ENCODE results near the gene NARS2. TPM values are rescaled to one million over a fixed set of nuclear protein-coding genes. Genes with fewer than 3 reads are reported as not detected.

NARS2 gene
- total RNA-seq, 4 donors from 2014 or later: 6.4 to 15.1 (median 10.4) TPM

DNA sequence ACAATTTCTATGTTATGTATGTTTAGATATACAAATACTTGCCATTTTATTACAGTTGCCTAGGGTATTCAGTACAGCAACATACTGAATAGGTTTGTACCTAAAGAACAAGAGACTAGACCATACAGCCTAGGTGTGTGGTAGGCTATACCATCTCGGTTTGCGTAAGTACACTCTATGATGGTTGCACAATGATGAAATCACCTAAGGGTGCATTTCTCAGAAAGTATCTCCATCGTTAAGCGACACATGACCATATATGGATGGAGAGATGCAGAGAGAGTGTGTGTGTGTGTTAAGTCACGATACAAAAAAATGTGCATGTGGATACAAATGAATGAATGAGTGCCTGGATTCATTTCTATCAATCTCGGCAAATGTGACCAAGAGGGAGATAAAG, 37.7 kb downstream of the NARS2 start:
- in situ Hi-C loops (cut with MboI; ENCODE audit: low pct_ligation_motif_present in 1 of 4, low pct_unique_long_range_greater_than_20kb in 1 of 4, low sequenced_read_pairs in 3 of 4): no loop called here
- intact Hi-C loops (cut with DNase I; ENCODE audit: low total_unique reads): no loop called here

GRCh38 chr11:78535920-78536319, 38.7 kb downstream of the NARS2 start:
- intact Hi-C loops (cut with DNase I; ENCODE audit: low total_unique reads) (no loop called here), in situ Hi-C loops (cut with MboI; ENCODE audit: low pct_ligation_motif_present in 1 of 4, low pct_unique_long_range_greater_than_20kb in 1 of 4, low sequenced_read_pairs in 3 of 4) (no loop called here)
- Histone ChIP-seq H3K4me1 (peaks cover 2 to 8% (median 6%) of the 10 kb centered on the region in 4 donors), H3K27me3 (no peaks in the 10 kb centered on the region), H3K9me3 (no peaks in the 10 kb centered on the region), H3K4me3 (no peak overlapping the region), H3K27ac (no peak overlapping the region), H3K36me3 (no peaks in the 10 kb centered on the region)
- 88 to 94% methylated on average over 2 of the region's 2 CpGs for WGBS, 2 donors (ENCODE audit: low coverage in 1 of 2)
- TF ChIP-seq POLR2AphosphoS5 (IDR thresholded peaks at IDR 0.05): no peak
- no peak for TF ChIP-seq POLR2A (IDR thresholded peaks at IDR 0.05)
- TF ChIP-seq CTCF (IDR thresholded peaks at IDR 0.05): no peak
- no peak for TF ChIP-seq EP300 (IDR thresholded peaks at IDR 0.05; ENCODE audit: low read depth)
- no peak for DNase-seq

More for the DNA sequence above, 37.7 kb downstream of the NARS2 start:
- peaks cover 2 to 8% (median 6%) of the 10 kb centered on the region in 4 donors for H3K4me1 ChIP-seq
- WGBS, 2 donors (ENCODE audit: low coverage in 1 of 2): 93 to 97% methylated on average over 5 to 6 of the region's 6 CpGs
- H3K27me3 ChIP-seq: no peaks in the 10 kb centered on the region
- no peak overlapping the region for H3K4me3 ChIP-seq
- H3K9me3 ChIP-seq: no peaks in the 10 kb centered on the region
- no peak for DNase-seq
- no peak overlapping the region for H3K27ac ChIP-seq
- H3K36me3 ChIP-seq: no peaks in the 10 kb centered on the region
- no peak for TF ChIP-seq POLR2AphosphoS5 (IDR thresholded peaks at IDR 0.05)
- TF ChIP-seq EP300 (IDR thresholded peaks at IDR 0.05; ENCODE audit: low read depth): no peak
- TF ChIP-seq POLR2A (IDR thresholded peaks at IDR 0.05): no peak
- TF ChIP-seq CTCF (IDR thresholded peaks at IDR 0.05): no peak

GRCh38 chr11:78535027-78535426, 39.6 kb downstream of the NARS2 start:
- no peak overlapping the region for H3K27ac ChIP-seq
- H3K9me3 ChIP-seq: no peaks in the 10 kb centered on the region
- no peaks in the 10 kb centered on the region for H3K36me3 ChIP-seq
- H3K4me1 ChIP-seq: peaks cover 2 to 7% (median 4%) of the 10 kb centered on the region in 4 donors
- DNase-seq: no peak
- H3K4me3 ChIP-seq: no peak overlapping the region
- H3K27me3 ChIP-seq: no peaks in the 10 kb centered on the region
- TF ChIP-seq POLR2A (IDR thresholded peaks at IDR 0.05) (no peak), CTCF (IDR thresholded peaks at IDR 0.05) (no peak), EP300 (IDR thresholded peaks at IDR 0.05; ENCODE audit: low read depth) (no peak), POLR2AphosphoS5 (IDR thresholded peaks at IDR 0.05) (no peak)
- in situ Hi-C loops (cut with MboI; ENCODE audit: low pct_ligation_motif_present in 1 of 4, low pct_unique_long_range_greater_than_20kb in 1 of 4, low sequenced_read_pairs in 3 of 4): no loop called here
- WGBS, 2 donors (ENCODE audit: low coverage in 1 of 2): 90 to 100% methylated on average over 2 to 3 of the region's 3 CpGs
- intact Hi-C loops (cut with DNase I; ENCODE audit: low total_unique reads): no loop called here

GRCh38 chr11:78533399-78533798, 41.3 kb downstream of the NARS2 start:
- H3K36me3 ChIP-seq: no peaks in the 10 kb centered on the region
- no peaks in the 10 kb centered on the region for H3K4me1 ChIP-seq
- TF ChIP-seq POLR2AphosphoS5 (IDR thresholded peaks at IDR 0.05): no peak
- TF ChIP-seq CTCF (IDR thresholded peaks at IDR 0.05): no peak
- TF ChIP-seq EP300 (IDR thresholded peaks at IDR 0.05; ENCODE audit: low read depth): no peak
- no peak for TF ChIP-seq POLR2A (IDR thresholded peaks at IDR 0.05)
- in situ Hi-C loops (cut with MboI; ENCODE audit: low pct_ligation_motif_present in 1 of 4, low pct_unique_long_range_greater_than_20kb in 1 of 4, low sequenced_read_pairs in 3 of 4) (no loop called here), intact Hi-C loops (cut with DNase I; ENCODE audit: low total_unique reads) (no loop called here)
- no peaks in the 10 kb centered on the region for H3K27me3 ChIP-seq
- no peak overlapping the region for H3K27ac ChIP-seq
- H3K4me3 ChIP-seq: no peak overlapping the region
- no peaks in the 10 kb centered on the region for H3K9me3 ChIP-seq
- no peak for DNase-seq

All from transverse colon (tissue), 4 donors.